Neutrophil (primary cell): Measurements from ENCODE around the gene CD151.
A peak's percentile ranks its signal among the peaks of the same experiment; 100 is the strongest.

Experiments used
- H3K27ac ChIP-seq: fragments of 200-600 bp; sonication (generic); 2 replicates; pipeline ENCODE4 v1.5.1; 2016; ENCODE audit warnings: mild to moderate bottlenecking, moderate library complexity
- H3K27me3 ChIP-seq: fragments of 200-600 bp; sonication (generic); 2 replicates; pipeline ENCODE4 v1.6.0; 2016; ENCODE audit warnings: mild to moderate bottlenecking
- H3K36me3 ChIP-seq: fragments of 200-600 bp; sonication (generic); 2 replicates; pipeline ENCODE4 v1.5.1; 2017
- H3K4me1 ChIP-seq, 2 experiments: fragments of 200-600 bp in 1 of 2; sonication (generic) in 1 of 2; 1 replicate in 1 of 2; 2 replicates in 1 of 2; pipeline versions ENCODE4 v1.5.1 to v1.6.1; 2013 to 2016; ENCODE audit warnings: low read depth in 1 of 2, low read length in 1 of 2, mild to moderate bottlenecking in 1 of 2, moderate library complexity in 1 of 2; ENCODE audit not compliant: control insufficient read depth in 1 of 2, insufficient read depth in 1 of 2
- H3K4me3 ChIP-seq, 2 experiments: fragments of 200-600 bp in 1 of 2; sonication (generic) in 1 of 2; 1 replicate in 1 of 2; 2 replicates in 1 of 2; pipeline ENCODE4 v1.5.1; 2013 to 2016; ENCODE audit warnings: low read depth in 1 of 2, low read length in 1 of 2, mild to moderate bottlenecking in 1 of 2, moderate library complexity in 1 of 2
- H3K9me3 ChIP-seq: fragments of 200-600 bp; sonication (generic); 2 replicates; pipeline ENCODE4 v1.5.1; 2016
- TF ChIP-seq, protein P1 (sequence below): fragments of 200-600 bp; sonication (generic); IDR thresholded peaks from 2 replicates; pipeline ENCODE4 v1.5.1; 2016; ENCODE audit warnings: antibody characterized with exemption

The CD151 gene

DNA sequence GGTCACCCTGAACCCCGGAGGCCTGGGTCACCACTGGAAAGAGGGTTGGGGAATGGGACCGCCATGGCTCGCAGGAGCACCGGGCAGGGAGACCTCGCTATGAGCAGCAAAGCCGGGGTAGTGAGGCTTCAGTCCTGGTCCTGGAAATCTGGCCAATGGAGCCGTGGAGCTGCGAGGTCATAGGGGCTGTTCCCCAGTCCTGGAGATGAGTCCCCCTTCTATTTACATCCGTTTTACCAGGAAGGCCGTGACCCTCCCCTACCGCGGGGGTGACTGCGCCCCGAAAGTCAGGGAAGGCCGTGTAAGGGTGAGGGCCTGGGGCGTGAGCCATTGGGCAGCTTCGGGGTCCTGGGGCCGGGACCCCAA lies 28.2 kb upstream of the CD151 start:
- Histone ChIP-seq H3K27ac (peak overlapping the region; percentile 81), H3K4me3 (peak overlapping the region; percentile 65 to 75), H3K27me3 (no peaks in the 10 kb centered on the region), H3K4me1 (peaks cover 26 to 35% of the 10 kb centered on the region in 2 experiments), H3K9me3 (no peaks in the 10 kb centered on the region), H3K36me3 (no peaks in the 10 kb centered on the region)
- TF ChIP-seq, protein P1, sequence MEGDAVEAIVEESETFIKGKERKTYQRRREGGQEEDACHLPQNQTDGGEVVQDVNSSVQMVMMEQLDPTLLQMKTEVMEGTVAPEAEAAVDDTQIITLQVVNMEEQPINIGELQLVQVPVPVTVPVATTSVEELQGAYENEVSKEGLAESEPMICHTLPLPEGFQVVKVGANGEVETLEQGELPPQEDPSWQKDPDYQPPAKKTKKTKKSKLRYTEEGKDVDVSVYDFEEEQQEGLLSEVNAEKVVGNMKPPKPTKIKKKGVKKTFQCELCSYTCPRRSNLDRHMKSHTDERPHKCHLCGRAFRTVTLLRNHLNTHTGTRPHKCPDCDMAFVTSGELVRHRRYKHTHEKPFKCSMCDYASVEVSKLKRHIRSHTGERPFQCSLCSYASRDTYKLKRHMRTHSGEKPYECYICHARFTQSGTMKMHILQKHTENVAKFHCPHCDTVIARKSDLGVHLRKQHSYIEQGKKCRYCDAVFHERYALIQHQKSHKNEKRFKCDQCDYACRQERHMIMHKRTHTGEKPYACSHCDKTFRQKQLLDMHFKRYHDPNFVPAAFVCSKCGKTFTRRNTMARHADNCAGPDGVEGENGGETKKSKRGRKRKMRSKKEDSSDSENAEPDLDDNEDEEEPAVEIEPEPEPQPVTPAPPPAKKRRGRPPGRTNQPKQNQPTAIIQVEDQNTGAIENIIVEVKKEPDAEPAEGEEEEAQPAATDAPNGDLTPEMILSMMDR, result no peak

DNA sequence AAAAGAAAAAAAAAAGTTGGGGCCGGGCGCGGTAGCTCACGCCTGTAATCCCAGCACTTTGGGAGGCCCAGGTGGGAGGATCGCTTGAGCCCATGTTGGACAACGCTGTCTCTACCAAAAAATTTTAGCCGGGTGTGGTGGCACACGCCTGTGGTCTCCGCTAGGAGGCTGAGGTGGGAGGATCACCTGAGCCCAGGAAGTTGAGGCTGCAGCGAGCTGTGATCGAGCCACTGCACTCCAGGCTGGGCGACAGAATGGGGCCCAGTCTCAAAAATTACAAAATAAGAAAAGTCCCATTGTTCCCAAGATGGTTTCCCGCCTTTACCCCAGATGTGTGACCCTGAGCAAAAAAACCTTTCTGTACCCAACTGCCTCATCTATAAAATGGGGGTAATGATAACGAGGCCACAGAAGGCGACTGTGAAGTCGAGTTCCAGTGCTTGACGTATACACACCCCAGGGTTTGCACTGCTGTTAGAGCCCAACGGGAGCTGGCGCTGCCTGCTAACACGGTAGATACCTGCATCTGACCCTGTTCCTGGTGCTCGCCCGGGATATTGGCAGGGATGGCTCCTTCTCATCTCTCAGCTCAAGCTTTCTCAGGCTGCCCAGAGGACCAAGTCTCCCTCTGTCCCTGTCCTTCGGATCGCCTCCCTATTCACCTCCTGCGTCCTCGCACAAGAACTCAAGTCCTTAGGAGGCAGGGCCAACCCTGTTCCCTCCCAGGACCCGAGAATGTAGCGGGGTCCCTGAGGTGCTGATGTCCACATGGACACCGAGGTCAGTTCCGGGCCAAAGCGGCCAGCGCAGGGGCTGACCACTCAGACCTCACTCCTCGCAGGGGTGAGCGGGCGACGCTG lies 24.1 kb upstream of the CD151 start:
- Histone ChIP-seq H3K27me3 (no peaks in the 10 kb centered on the region), H3K36me3 (peaks cover 19% of the 10 kb centered on the region), H3K9me3 (no peaks in the 10 kb centered on the region), H3K27ac (peak overlapping the region; percentile 93), H3K4me1 (peaks cover 46 to 51% of the 10 kb centered on the region in 2 experiments), H3K4me3 (peak overlapping the region; percentile 59 to 98)
- TF ChIP-seq, protein P1, result no peak

DNA sequence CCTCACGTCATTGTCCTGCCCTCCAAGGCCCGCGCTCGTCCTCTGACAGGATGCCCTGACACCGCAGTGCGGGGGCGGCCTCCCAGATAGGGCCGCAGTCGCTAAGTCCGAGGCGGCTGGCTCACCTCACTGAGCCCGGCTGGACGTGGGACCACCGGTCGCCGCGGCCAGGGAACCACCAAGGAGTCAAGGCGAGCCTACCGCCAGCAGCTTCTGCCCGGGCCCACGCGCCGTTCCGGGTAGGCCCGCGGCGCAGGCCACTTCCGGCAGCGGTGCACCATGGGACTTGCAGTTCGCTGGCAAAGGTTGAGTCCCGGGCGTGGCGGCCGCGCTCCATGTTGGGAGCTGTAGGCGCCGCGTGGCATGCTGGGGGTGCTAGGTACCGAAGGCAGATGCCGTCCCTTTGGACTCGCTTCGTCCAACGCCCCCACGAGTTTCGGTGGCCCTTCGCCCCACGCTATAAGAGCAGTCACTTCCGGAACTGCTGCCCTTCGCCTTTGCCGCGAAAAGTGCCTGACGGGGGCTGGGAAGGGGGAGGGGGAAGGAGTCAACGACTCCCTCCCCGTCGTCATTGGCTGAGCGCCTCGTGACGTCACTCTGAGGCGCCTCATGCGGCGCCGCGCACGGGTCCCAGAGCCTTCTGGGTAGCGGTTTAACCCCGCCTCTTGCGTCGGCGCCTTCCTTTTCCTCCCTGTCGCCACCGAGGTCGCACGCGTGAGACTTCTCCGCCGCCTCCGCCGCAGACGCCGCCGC lies 23.3 kb upstream of the CD151 start, which contains the start of gene RPLP2:
RPLP2 (plus strand) TSS at position 681 of the 753 bp plus-strand sequence. CDS start 268 bp downstream, outside the sequence.
- Histone ChIP-seq H3K36me3 (peaks cover 19% of the 10 kb centered on the region), H3K9me3 (no peaks in the 10 kb centered on the region), H3K27ac (peak within 1 kb of the TSS; percentile 93), H3K4me3 (peak within 1 kb of the TSS; percentile 59 to 98), H3K27me3 (no peaks in the 10 kb centered on the region), H3K4me1 (peaks cover 38 to 43% of the 10 kb centered on the region in 2 experiments)
- TF ChIP-seq, protein P1, result peak; percentile 46

DNA sequence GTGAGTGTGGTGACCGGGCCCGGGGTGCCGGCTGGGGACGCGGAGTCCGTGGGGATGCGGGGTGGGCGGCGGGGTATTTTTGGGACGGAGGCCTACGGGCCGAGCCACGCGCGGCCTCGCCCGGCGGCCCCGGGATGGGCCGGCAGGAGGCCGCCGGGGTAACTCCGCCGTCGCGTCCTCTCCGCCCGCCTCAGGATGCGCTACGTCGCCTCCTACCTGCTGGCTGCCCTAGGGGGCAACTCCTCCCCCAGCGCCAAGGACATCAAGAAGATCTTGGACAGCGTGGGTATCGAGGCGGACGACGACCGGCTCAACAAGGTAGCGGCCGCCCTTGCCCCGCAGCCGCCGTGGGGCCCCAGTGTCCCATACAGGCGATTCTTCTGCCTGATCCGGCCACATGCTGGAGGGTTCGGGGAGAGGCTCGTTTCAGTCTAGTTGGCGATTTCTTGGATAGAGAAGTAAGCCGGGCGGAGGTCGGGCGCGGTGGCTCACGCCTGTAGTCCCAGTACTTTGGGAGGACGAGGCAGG lies 22.6 kb upstream of the CD151 start:
- peak overlapping the region; percentile 93 for H3K27ac ChIP-seq
- no peaks in the 10 kb centered on the region for H3K27me3 ChIP-seq
- no peaks in the 10 kb centered on the region for H3K9me3 ChIP-seq
- peaks cover 19% of the 10 kb centered on the region for H3K36me3 ChIP-seq
- TF ChIP-seq, protein P1, result no peak
- H3K4me1 ChIP-seq, result peaks cover 33 to 37% of the 10 kb centered on the region in 2 experiments
- peak overlapping the region; percentile 59 to 98 for H3K4me3 ChIP-seq

DNA sequence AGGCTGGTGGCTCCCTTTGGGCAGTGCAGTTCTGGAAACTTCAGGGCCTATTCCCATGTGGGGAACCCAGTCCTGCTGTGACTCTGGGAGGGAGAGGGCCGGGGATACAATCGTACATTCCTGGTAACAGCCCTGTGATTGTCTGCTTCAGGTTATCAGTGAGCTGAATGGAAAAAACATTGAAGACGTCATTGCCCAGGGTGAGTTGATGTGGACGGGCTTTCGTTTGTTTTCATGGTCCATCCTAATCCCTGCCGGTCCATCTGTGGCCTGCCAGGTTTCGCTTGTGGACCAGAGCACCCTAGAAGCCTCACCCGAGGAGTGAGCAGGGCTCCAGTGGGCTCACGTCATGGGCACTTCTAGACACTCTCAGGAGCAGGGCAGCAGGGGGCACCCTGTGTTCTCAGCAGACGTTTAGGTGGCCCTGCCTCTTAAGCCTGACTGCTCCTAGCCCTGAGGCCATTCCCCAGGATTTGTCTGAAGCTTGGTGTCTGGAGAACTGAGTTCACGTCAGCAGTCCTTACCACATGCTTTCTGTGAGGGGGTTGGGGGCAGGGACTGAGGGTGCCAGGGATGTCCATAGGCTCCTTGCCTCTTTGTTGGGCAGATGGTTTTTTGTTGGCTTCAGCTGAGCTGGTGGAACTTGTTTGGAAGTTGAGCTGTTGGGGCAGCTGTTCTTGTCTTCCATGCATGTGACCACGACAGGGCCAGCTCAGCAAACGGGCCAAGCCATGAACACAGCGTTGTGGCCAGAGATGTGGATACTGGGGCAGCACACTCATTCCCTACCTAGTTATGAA lies 21.1 kb upstream of the CD151 start:
- Histone ChIP-seq H3K4me3 (no peak overlapping the region), H3K36me3 (peaks cover 19% of the 10 kb centered on the region), H3K4me1 (peaks cover 27 to 31% of the 10 kb centered on the region in 2 experiments), H3K27me3 (no peaks in the 10 kb centered on the region), H3K27ac (no peak overlapping the region), H3K9me3 (no peaks in the 10 kb centered on the region)
- TF ChIP-seq, protein P1, result no peak
